Smooth muscle cell (in vitro differentiated cells): ENCODE data around the gene TENM4. TPM values are rescaled to one million over a fixed set of nuclear protein-coding genes. Genes with fewer than 3 reads are reported as not detected.

Experiments used
- DNase-seq: peaks from one replicate; lab custom pipeline; 2025; ENCODE audit not compliant: unreplicated experiment; lab: John Stamatoyannopoulos, UW
- H2AFZ ChIP-seq: fragments of 200-600 bp; sonication (generic); 2 replicates; pipeline ENCODE4 v1.6.0; 2016; ENCODE audit warnings: antibody characterized with exemption, low read depth, mild to moderate bottlenecking
- H3F3A ChIP-seq: fragments of 200-600 bp; sonication (generic); 2 replicates; pipeline ENCODE4 v1.6.0; 2017; ENCODE audit warnings: antibody characterized with exemption, low read depth
- H3K27ac ChIP-seq: fragments of 200-600 bp; sonication (generic); 2 replicates; pipeline ENCODE4 v1.5.1; 2016; ENCODE audit warnings: low read depth, mild to moderate bottlenecking
- H3K27me3 ChIP-seq: fragments of 200-600 bp; sonication (generic); 2 replicates; pipeline ENCODE4 v1.6.1; 2016; ENCODE audit warnings: low read depth, mild to moderate bottlenecking
- H3K36me3 ChIP-seq: fragments of 200-600 bp; sonication (generic); 2 replicates; pipeline ENCODE4 v1.5.1; 2016; ENCODE audit warnings: low read depth
- H3K4me1 ChIP-seq: fragments of 200-600 bp; sonication (generic); 2 replicates; pipeline ENCODE4 v1.5.1; 2016; ENCODE audit warnings: low read depth
- H3K4me2 ChIP-seq: fragments of 200-600 bp; sonication (generic); 2 replicates; pipeline ENCODE4 v1.6.0; 2016; ENCODE audit warnings: mild to moderate bottlenecking
- H3K4me3 ChIP-seq: fragments of 200-600 bp; sonication (generic); 2 replicates; pipeline ENCODE4 v1.5.1; 2016; ENCODE audit warnings: mild to moderate bottlenecking
- H3K79me2 ChIP-seq: fragments of 200-600 bp; sonication (generic); 2 replicates; pipeline ENCODE4 v1.6.0; 2016; ENCODE audit warnings: low read depth, mild to moderate bottlenecking
- H3K9ac ChIP-seq: fragments of 200-600 bp; sonication (generic); 2 replicates; pipeline ENCODE4 v1.6.0; 2016; ENCODE audit warnings: low read depth
- H3K9me3 ChIP-seq: fragments of 200-600 bp; sonication (generic); replicated peaks from 2 replicates; pipeline ENCODE4 v1.5.1; 2016; ENCODE audit warnings: low read depth
- H4K20me1 ChIP-seq: fragments of 200-600 bp; sonication (generic); 2 replicates; pipeline ENCODE4 v1.6.0; 2016; ENCODE audit warnings: low read depth
- CTCF ChIP-seq: fragments of 200-600 bp; sonication (generic); IDR thresholded peaks from 2 replicates; pipeline ENCODE4 v1.5.1; 2017; ENCODE audit warnings: borderline replicate concordance, mild to moderate bottlenecking, antibody characterized with exemption; ENCODE audit not compliant: insufficient read depth, poor library complexity, severe bottlenecking
- WGBS: methylation state at CpG from one replicate; pipeline ENCODE4 v1.1.7; 2016; ENCODE audit warnings: low lambda C conversion rate; 5-methylcytosine and 5-hydroxymethylcytosine counted together
- polyA plus RNA-seq: library from polyadenylated mRNA; unstranded; fragments of >200 nt; fragmentation: Nextera tagmentation; extraction: Ambion mirVana; gene quantifications from 2 replicates; pipeline ENCODE4 v1.2.1, GENCODE V29; 2016
- total RNA-seq: library from RNA; depleted of rRNA; stranded (reverse); fragments of >200 nt; gene quantifications from 2 replicates; pipeline ENCODE4 v1.2.3, GENCODE V29; 2014

TENM4 gene
- total and polyA plus RNA-seq, 2 experiments from 2014 or later, result 31.6 to 38.2 TPM

- H2AFZ ChIP-seq, result no peak overlapping the region
- peaks cover 39% of the 10 kb centered on the region for H3K4me1 ChIP-seq
- no peak overlapping the region for H3K9ac ChIP-seq
- DNase-seq, result no peak
- H4K20me1 ChIP-seq, result no peaks in the 10 kb centered on the region
- TF ChIP-seq CTCF, result no peak
- peaks cover 7% of the 10 kb centered on the region for H3K79me2 ChIP-seq
- 57% methylated on average over 2 of the region's 10 CpGs for WGBS
- H3K27me3 ChIP-seq, result no peaks in the 10 kb centered on the region
- no peaks in the 10 kb centered on the region for H3K36me3 ChIP-seq
- H3F3A ChIP-seq, result peaks cover 32% of the 10 kb centered on the region
- no peak overlapping the region for H3K4me3 ChIP-seq
- H3K27ac ChIP-seq, result no peak overlapping the region
- peak overlapping the region; percentile 20 for H3K4me2 ChIP-seq
- no peaks in the 10 kb centered on the region for H3K9me3 ChIP-seq
Observed at GRCh38 chr11:78941226-78941851, 499.5 kb downstream of the TENM4 start.

GRCh38 chr11:78940500-78941225, 500.2 kb downstream of the TENM4 start:
- Histone ChIP-seq H3K4me1 (peaks cover 39% of the 10 kb centered on the region), H3K79me2 (peaks cover 13% of the 10 kb centered on the region), H3F3A (peaks cover 28% of the 10 kb centered on the region), H3K36me3 (no peaks in the 10 kb centered on the region), H3K9me3 (no peaks in the 10 kb centered on the region), H3K9ac (no peak overlapping the region), H3K4me2 (peak overlapping the region; percentile 20), H3K27ac (peak overlapping the region; percentile 44), H3K27me3 (no peaks in the 10 kb centered on the region), H2AFZ (no peak overlapping the region), H3K4me3 (no peak overlapping the region), H4K20me1 (no peaks in the 10 kb centered on the region)
- DNase-seq, result no peak
- TF ChIP-seq CTCF, result no peak
- 51% methylated on average over 6 of the region's 6 CpGs for WGBS

DNA sequence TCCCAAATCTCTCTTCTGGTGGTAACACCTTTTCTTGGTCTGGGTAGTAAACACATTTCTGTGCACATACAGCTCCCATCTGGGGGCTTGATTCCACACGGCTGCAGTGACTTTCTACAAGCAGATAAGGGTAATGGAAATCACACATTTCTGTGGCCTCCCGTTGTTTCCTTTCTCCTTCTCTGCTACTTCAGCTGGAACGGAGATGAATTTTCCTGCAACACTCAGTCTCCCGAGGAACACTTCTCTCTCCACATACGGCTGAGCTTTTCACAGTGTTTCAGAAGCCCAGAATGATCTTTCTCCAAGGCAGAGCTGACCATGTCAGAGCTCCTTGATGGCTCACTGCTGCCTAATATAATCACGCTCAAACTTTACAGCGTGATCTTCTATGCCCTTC, 501.9 kb downstream of the TENM4 start:
- Histone ChIP-seq H3K27ac (peak overlapping the region; percentile 44), H3K79me2 (peaks cover 26% of the 10 kb centered on the region), H3K4me1 (peaks cover 30% of the 10 kb centered on the region), H3K4me3 (no peak overlapping the region), H3K36me3 (no peaks in the 10 kb centered on the region), H3K4me2 (peak overlapping the region; percentile 60), H2AFZ (no peak overlapping the region), H3K9me3 (no peaks in the 10 kb centered on the region), H4K20me1 (no peaks in the 10 kb centered on the region), H3K27me3 (no peaks in the 10 kb centered on the region), H3F3A (peaks cover 21% of the 10 kb centered on the region), H3K9ac (no peak overlapping the region)
- no peak for TF ChIP-seq CTCF
- WGBS, result 22% methylated on average over 7 of the region's 7 CpGs
- DNase-seq, result no peak
